ENCODE results near the gene RSAD2. TPM values are rescaled to one million over a fixed set of nuclear protein-coding genes. Genes with fewer than 3 reads are reported as not detected.

Gene RSAD2
- total and polyA plus RNA-seq, 9 of the 15 experiments (the other 6 are each of a cell fraction or from before 2014, with no cell fraction given) = 0.15 to 1.4 (median 0.28) TPM

- TF ChIP-seq CTCF (IDR thresholded peaks at IDR 0.05 in 2 of 3, conservative IDR thresholded peaks at IDR 0.05 in 1 of 3; ENCODE audit: insufficient read depth in 2 of 3, low read depth in 1 of 3, low read length in 3 of 3) (peak in 2 of 3 experiments; percentile 5 to 15; a peak in 1 of 6 replicates), PHTF2 (CRISPR knock-in tag; IDR thresholded peaks at IDR 0.05) (0 out of 2 replicates have a peak, but pooled peaks have one; percentile 9), SMARCC2 (IDR thresholded peaks at IDR 0.05; ENCODE audit: low read depth) (peak; percentile 66; the same call in 1 of the 2 replicates), TCF7 (IDR thresholded peaks at IDR 0.05; ENCODE audit: borderline replicate concordance) (no peak), SRSF7 (optimal IDR thresholded peaks at IDR 0.05; ENCODE audit: low read depth, low read length) (no peak), HMG20A (CRISPR knock-in tag; conservative IDR thresholded peaks at IDR 0.05) (no peak), PML (IDR thresholded peaks at IDR 0.05; ENCODE audit: low read length) (peak; percentile 91), NR2F6 (CRISPR knock-in tag; IDR thresholded peaks at IDR 0.05) (no peak), ZNF740 (CRISPR knock-in tag; IDR thresholded peaks at IDR 0.05) (no peak), ZNF740 (tag; IDR thresholded peaks at IDR 0.05) (no peak), ZBTB34 (CRISPR knock-in tag; IDR thresholded peaks at IDR 0.05) (no peak), CLOCK (CRISPR knock-in tag; IDR thresholded peaks at IDR 0.05; ENCODE audit: borderline replicate concordance) (no peak), DEAF1 (CRISPR knock-in tag; IDR thresholded peaks at IDR 0.05) (0 out of 2 replicates have a peak, but pooled peaks have one; percentile 35), ZNF609 (CRISPR knock-in tag; IDR thresholded peaks at IDR 0.05; ENCODE audit: borderline replicate concordance) (no peak; the same call in 1 of the 2 replicates)
Observed at GRCh38 chr2:6887751-6888192, 10.2 kb downstream of the RSAD2 start (continued).
